Type B pancreatic cell (in vitro differentiated cells): ENCODE results near the gene NMRAL1. TPM values are rescaled to one million over a fixed set of nuclear protein-coding genes. Genes with fewer than 3 reads are reported as not detected.
A peak's percentile ranks its signal among the peaks of the same experiment; 100 is the strongest.

Experiments used
- DNase-seq: peaks from one replicate; pipeline ENCODE4 v3.0.0; 2021; ENCODE audit warnings: mixed read lengths; ENCODE audit not compliant: unreplicated experiment; ENCODE audit errors: extremely low spot score
- H3K27ac Mint-ChIP-seq: 2 replicates; pipeline ENCODE4 v1.8.0; 2021; ENCODE audit warnings: mild to moderate bottlenecking, mixed read lengths
- H3K27me3 Mint-ChIP-seq: 2 replicates; pipeline ENCODE4 v1.8.0; 2021; ENCODE audit warnings: mixed read lengths
- H3K36me3 Mint-ChIP-seq: 2 replicates; pipeline ENCODE4 v1.8.0; 2021; ENCODE audit warnings: mixed read lengths
- H3K4me1 Mint-ChIP-seq: one replicate; pipeline ENCODE4 v1.8.0; 2021; ENCODE audit warnings: mixed read lengths; ENCODE audit not compliant: unreplicated experiment
- H3K4me3 Mint-ChIP-seq: 2 replicates; pipeline ENCODE4 v1.8.0; 2021; ENCODE audit warnings: mild to moderate bottlenecking, mixed read lengths
- H3K9me3 Mint-ChIP-seq: 2 replicates; pipeline ENCODE4 v1.8.0; 2021; ENCODE audit warnings: mixed read lengths
- CTCF ChIP-seq: fragments of 200-600 bp; sonication (generic); conservative IDR thresholded peaks from 2 replicates; pipeline ENCODE4 v1.5.0; 2021; ENCODE audit warnings: antibody characterized with exemption, mild to moderate bottlenecking
- total RNA-seq: library from RNA; stranded (reverse); gene quantifications from 2 replicates; pipeline ENCODE4 v1.2.1, GENCODE V29; 2021; ENCODE audit warnings: low replicate concordance

Gene NMRAL1
- total RNA-seq, 1 donor from 2014 or later, result 49.1 TPM

DNA sequence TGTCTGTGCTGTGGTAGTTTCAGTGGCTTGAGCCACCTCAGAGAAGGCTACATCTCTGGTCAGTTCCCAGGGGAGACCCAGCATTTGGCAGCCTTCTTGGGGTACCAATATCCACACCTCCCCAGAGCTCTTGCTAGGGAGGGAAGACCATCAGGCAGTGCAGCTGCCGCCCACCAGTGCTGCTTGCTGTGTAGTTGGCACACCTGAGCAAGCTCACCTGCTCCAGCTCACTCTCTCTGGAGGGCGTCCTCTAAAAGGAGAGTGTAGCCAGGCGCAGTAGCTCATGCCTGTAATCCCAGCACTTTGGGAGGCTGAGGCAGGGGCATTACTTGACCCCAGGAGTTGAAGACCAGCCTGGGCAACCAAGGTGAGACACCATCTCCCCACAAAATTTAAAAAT, 34.4 kb upstream of the NMRAL1 start:
- Mint-ChIP-seq H3K36me3 (peaks cover 7% of the 10 kb centered on the region), H3K27ac (no peak overlapping the region), H3K4me3 (no peak overlapping the region), H3K9me3 (no peaks in the 10 kb centered on the region), H3K27me3 (no peaks in the 10 kb centered on the region), H3K4me1 (peaks cover 12% of the 10 kb centered on the region)
- TF ChIP-seq CTCF, result no peak
- no peak for DNase-seq

DNA sequence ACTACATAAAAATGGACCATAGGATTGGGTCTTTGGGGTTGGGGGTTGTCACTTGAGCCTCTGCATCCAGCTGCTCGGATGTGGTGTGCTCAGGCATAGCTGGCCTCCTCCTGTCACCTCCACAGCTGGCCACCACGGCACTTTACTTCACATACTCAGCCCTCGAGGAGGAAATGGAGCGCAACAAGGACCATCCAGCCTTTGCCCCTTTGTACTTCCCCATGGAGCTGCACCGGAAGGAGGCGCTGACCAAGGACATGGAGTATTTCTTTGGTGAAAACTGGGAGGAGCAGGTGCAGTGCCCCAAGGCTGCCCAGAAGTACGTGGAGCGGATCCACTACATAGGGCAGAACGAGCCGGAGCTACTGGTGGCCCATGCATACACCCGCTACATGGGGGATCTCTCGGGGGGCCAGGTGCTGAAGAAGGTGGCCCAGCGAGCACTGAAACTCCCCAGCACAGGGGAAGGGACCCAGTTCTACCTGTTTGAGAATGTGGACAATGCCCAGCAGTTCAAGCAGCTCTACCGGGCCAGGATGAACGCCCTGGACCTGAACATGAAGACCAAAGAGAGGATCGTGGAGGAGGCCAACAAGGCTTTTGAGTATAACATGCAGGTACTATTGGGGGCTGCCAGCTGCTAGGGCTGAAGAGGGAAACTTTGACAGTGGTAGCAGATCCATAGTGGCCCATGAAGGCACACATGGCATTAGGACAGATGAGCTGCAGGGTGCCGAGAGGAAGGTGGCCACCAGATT, 33.3 kb upstream of the NMRAL1 start:
- Mint-ChIP-seq H3K27me3 (no peaks in the 10 kb centered on the region), H3K36me3 (peaks cover 7% of the 10 kb centered on the region), H3K4me1 (peaks cover 12% of the 10 kb centered on the region), H3K4me3 (no peak overlapping the region), H3K27ac (no peak overlapping the region), H3K9me3 (no peaks in the 10 kb centered on the region)
- DNase-seq, result no peak
- no peak for TF ChIP-seq CTCF

DNA sequence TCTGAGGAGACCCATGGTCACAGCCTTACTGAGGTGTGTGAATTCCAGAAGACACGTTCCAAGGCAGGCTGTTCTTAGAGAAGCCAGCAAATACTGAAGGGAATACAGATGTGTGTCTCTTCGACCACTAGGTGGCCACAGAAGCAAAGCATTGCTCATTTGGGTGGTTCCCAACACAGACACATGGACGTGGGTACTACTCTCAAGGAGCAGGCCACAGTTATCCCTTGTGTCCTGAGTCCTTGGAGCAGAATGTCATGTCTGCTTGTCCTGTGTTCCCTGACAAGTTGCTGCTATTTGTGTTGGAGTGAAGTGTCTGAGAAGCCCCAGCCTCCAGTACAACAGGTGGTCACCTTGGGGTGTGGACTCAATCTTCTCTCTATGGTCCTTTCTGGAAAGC, 32.0 kb upstream of the NMRAL1 start:
- peak overlapping the region; percentile 78 for H3K27ac Mint-ChIP-seq

GRCh38 chr16:4505356-4506147, 31.1 kb upstream of the NMRAL1 start:
- no peak for DNase-seq
- peaks cover 3% of the 10 kb centered on the region for H3K36me3 Mint-ChIP-seq
- peaks cover 13% of the 10 kb centered on the region for H3K4me1 Mint-ChIP-seq
- H3K4me3 Mint-ChIP-seq, result no peak overlapping the region
- no peak for TF ChIP-seq CTCF
- no peaks in the 10 kb centered on the region for H3K9me3 Mint-ChIP-seq
- H3K27me3 Mint-ChIP-seq, result no peaks in the 10 kb centered on the region
- peak overlapping the region; percentile 42 for H3K27ac Mint-ChIP-seq

More for the DNA sequence above, 32.0 kb upstream of the NMRAL1 start:
- peak; percentile 89 for TF ChIP-seq CTCF
- Mint-ChIP-seq H3K36me3 (peaks cover 7% of the 10 kb centered on the region), H3K27me3 (no peaks in the 10 kb centered on the region), H3K9me3 (no peaks in the 10 kb centered on the region), H3K4me3 (no peak overlapping the region), H3K4me1 (peaks cover 13% of the 10 kb centered on the region)
- DNase-seq, result no peak

DNA sequence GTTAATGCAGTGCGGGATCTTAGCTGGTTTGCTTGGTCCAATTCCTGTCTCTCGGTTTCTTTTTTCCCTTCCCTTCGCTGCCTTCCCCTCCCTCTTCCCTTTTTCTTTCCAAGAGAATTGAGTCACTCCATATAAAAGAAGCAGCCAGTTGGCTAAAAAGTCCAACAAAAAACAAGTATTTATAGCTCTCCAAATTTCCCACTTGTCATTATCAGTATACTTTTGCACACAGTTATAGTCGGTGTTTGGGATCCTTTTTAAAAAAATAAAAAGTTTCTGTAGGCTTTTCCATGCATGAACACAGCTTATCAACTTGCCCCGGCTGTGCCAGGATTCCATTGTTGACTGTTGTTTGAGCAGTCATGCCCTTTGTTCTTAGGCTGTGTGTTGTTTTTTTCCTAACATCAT, 26.6 kb upstream of the NMRAL1 start:
- Mint-ChIP-seq H3K9me3 (no peaks in the 10 kb centered on the region), H3K36me3 (peaks cover under 1% of the 10 kb centered on the region), H3K27me3 (no peaks in the 10 kb centered on the region), H3K4me1 (peaks cover 25% of the 10 kb centered on the region), H3K4me3 (no peak overlapping the region), H3K27ac (peak overlapping the region; percentile 39)
- no peak for TF ChIP-seq CTCF
- DNase-seq, result no peak
